GM18909 (cell line): Measurements from ENCODE around the gene ID3.

ENCODE experiments used
- ATAC-seq: cut with Tn5 transposase; IDR thresholded peaks from one replicate; pipeline ENCODE4 v1.9.1; 2021; ENCODE audit warnings: mild to moderate bottlenecking; ENCODE audit not compliant: unreplicated experiment, poor library complexity

The ID3 gene

GRCh38 chr1:23559136-23559984, at the start of gene ID3:
TSS of gene ID3 (minus strand) at chr1:23559501. CDS start at chr1:23559426, 75 bp downstream.
- ATAC-seq, result peak; percentile 70

DNA sequence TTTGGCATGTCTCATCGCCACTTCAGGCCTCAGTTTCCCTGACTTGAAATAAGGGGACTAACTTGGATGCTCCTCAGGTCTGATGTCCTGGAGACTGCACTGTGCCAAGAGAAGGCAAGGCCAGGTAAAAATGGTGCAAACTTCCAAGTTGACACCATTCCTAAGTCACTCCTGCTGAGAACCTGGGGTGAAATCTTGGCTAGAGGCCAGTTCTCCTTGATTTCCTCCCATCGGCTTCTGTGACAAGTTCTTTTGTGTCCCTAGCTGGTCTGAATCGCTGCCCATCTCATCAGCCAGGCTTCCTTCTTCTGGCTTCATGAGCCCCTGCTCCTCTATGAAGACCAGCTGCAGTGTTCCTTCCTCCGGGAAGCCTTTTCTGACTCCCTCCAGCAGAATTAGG, 48.6 kb upstream of the ID3 start:
- no peak for ATAC-seq

GRCh38 chr1:23601968-23602876, 42.9 kb upstream of the ID3 start:
- no peak for ATAC-seq

- no peak for ATAC-seq
Observed at GRCh38 chr1:23601135-23601967, 42.0 kb upstream of the ID3 start.

GRCh38 chr1:23600283-23600682, 41.0 kb upstream of the ID3 start:
- no peak for ATAC-seq

DNA sequence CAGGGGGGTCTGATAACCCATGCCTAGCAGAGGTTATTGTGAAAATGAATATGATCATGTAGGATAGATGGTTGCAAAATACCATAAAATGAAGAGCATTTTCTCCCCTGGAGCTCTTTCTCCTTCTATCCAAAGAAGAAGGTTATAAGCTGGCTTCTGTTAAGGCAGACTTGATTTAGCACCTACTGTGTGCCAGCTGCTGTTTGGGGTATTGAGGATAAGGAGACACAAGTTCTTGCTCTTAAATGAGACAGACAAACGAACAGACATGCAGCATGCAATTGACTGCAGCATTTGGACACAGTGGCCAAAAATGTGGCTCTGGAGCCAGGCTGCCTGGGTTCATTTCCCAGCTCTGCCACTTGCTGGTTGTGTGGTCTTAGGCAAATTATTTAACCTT, 39.8 kb upstream of the ID3 start:
- ATAC-seq, result no peak

GRCh38 chr1:23598424-23598823, 39.1 kb upstream of the ID3 start:
- ATAC-seq, result no peak

DNA sequence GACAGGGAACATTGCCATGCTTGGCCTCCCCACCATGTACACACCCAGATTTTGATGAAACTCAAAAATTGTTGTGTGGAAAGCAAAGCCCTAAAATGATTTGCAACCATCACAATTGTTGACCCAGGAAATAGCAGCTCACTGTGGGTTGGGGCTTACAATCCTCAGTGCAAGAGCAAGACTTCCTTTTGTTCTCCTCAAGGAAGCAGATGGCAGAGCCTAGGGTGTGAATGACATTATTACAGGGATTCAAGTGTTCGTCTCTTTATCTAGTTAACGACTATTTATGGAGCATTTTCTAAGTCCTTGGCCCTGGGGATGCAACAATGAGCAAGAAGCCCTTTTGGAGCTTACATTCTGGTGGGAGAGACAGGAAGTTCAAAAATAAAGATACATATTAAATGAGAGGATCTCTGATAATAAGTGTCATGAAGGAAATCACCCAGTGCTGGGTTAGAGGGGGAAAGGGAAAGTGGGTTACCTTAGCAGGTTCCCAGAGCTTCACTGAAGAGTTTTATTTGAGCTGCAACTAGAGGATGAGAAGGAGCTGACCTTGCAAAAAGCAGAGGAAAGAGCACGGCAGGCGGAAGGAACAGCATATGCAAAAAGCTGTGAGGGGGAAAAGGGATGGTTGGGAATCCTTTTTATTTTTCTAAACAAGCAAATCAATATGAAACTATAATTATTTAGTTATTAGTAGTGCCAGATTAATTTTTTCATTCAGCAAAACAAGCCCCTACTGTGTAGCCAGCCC, 38.5 kb upstream of the ID3 start:
- ATAC-seq, result no peak

GRCh38 chr1:23596382-23597358, 37.4 kb upstream of the ID3 start:
- ATAC-seq, result no peak

DNA sequence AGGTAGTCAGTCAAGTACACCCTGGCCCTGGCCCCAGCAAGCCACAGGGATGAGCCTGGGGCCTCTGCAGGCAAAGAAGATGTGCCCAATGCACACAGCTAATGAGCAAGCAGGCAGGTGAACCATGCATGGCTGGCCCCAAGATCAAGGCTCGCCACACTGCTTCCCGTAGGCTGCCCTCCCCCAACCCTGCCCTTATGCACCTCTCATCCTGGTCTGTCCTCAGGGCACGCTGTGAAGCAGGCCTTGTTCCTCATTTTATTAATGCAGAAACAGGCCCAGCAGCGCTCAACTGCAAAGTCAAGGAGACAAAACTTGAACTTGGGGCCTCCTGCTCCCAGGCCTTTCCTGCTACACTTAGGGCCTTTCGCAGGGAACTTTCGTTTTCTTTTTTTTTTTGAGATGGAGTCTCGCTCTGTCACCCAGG, 35.6 kb upstream of the ID3 start:
- no peak for ATAC-seq

GRCh38 chr1:23594149-23594907, 35.0 kb upstream of the ID3 start:
- no peak for ATAC-seq

DNA sequence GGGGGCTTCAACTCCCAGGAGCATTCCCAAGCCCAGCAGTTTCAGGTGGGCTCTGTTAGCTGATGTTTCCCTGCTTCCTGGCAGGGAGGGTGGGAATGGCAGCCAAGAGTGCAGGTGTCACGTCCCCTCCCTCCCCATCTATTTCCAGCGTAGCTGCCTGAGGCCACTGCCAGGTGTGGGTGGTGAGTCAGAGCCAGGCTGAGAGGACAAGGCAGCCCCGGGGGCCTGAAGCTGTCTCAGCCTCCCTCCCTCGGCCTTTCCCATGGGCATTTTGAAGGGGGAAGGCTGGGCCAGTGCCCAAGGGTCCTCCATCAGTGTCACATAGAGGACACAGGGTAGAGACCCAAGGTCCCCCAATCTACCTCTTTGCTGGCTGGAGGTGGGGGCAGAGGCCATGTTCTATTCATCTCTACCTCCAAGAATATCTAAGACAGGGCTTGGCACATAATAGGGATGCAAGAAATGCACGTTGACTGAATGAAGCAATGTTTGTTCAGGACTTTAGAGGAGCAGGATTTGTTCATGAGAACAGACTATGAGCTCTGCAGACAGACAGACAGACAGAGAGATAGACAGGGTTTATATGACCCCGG, 34.4 kb upstream of the ID3 start:
- ATAC-seq, result no peak

- ATAC-seq, result no peak
Observed at GRCh38 chr1:23593042-23593521, 33.8 kb upstream of the ID3 start.

- ATAC-seq, result no peak
Observed at GRCh38 chr1:23592209-23592892, 33.0 kb upstream of the ID3 start.

DNA sequence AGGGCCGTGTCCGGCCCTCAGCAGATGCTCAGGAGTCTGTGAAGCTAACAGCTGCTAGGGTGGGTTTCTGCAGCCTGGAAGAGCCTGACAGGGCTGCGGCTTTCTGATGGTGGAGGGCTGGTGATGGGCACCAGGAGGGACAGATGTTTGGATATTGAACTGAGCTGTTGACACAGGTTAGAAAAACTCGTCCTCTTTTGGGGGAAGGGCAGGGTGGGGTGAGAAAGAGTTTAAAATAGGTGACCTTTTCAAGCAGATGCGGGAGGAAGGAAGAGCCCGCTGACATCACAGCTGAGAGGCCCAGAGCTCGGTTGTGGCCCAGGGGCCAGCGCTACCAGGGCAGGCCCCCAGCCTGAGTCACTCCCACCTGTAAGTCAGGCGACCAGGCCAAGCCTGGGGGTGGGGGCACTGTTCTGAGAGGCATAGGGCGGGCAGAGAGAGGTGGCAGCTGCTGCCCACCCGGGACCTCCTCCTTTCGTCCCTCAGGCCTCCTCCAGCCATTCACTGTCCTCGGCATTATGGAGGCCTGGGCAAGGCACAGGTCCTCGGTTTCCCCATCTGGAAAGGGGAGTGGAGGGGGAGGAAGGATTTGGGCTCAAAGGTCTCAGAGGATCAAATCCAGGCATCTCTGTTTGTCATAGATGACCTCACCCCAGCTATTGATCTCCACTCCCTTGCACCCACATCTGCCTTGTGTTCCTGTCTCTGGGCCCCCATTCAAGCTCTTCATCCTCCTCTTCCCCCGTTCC, 32.3 kb upstream of the ID3 start:
- ATAC-seq, result no peak
